Stimulated activated CD4-positive, alpha-beta T cell treated with anti-CD3 and anti-CD28 coated beads, Interleukin-4, amount 100 ng/mL, for 48 hours (primary cell): ENCODE data around the gene SNX30.

Experiments used
- DNase-seq, 2 donors: peaks; one replicate each; pipeline ENCODE4 v3.0.0-alpha.2; 2020; ENCODE audit warnings: low read depth in 2 of 2

The SNX30 gene

DNA sequence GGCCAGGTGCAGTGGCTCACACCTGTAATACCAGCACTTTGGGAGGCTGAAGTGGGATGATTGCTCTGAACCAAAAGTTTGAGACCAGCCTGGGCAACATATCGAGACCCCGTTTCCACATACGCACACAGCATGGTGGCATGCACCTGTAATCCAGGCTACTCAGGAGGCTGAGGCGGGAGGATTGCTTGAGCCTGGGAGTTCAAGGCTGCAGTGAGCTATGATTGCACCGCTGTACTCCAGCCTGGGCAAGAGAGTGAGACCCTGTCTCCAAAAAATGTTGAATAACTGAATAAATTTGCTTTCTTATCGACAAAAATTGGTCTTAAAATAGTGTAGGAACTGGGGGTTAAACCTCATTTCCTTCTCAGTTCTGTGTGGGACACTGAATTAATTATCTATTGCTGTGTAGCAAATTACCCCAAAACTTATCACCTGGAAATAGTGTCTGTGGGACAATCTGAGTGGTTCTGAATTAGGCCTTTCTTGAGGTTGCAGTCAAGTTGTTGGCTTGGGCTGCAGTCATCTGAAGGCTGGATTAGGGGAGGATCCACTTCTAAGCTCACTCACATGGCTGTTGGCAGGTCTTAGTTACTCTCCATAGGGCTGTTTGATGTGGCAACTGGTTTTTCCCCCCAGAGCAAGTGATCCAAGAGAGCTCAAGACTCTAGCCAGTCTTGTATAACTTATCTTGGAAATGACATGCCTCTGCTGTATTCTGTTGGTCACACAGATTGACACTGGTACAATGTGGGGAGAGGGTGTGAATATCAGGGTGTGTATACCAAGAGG is 2.0 kb downstream of the SNX30 start:
- DNase-seq = no peak

DNA sequence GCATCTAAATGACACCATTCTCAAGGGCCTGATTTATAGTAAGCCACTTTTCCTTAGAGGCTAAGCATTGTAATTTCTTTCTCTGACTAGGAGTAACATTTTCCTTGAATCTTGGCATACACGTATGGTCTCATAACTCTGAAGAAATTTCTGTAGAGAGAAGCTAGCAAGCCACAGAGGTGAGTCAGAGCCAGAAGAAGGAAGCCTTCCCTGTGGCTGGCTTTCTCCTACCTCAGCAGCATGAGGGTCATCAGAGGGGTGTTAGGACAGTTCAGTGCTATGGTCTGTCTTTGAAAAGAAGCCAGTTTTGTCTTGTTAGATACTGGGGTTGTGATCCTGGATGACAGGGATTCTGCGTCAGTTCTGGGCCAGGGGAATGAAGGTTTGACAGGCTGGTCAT is 3.2 kb downstream of the SNX30 start:
- DNase-seq = no peak

DNA sequence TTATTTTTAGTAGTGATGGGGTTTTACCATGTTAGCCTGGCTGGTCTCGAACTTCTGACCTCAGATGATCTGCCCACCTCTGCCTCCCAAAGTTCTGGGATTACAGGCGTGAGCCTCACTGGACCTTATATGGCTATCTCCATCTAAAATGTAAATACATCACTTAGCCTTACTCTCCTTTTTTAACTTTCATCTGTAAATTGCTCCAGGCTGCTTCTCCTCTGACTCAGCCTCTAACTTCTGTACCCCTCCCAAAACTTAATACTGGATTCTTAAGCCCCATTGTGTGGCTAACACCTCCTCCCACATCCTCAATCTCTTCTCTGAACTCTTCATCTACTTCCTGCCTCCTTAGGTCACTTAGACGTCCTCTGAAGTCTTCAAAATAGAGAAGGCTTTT is 4.0 kb downstream of the SNX30 start:
- no peak for DNase-seq

DNA sequence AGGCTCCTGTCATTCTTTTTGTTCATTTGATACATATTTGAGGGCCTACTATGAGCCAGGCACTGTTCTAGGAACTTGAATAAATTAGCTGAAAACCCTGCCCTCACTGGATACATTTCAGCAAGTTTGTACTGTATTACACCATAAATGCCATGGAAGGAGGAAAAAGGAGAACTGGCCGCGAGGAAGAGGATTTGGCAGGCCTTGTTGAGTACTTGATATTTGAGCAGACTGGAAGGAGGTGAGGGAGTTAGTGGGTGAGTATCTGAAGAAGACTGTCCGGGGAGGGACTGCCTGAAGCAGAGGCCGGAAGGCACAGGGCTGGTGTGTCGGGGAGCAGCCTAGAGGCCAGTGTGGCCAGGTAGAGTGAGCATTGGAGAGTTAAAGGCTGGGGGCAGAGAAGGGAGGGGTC is 4.5 kb downstream of the SNX30 start:
- no peak for DNase-seq

DNA sequence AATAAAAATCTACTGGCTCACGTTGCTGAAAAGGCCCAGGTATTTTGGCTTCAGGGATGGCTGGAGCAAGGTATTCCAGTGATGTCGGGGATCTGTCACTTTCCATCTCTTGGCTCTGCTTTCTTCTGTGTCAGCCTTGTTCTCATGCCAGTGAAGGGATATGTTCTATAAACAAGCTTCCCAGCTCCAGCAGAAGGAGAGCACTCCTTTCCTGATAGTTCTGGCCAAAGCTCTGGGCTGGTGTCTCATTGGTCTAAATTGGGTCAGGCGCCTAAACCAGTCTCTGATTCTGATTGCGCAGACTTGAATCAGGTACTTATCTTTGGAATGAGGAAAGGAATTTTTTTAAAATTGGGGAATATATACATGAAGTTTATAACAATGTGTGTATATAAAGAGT is 5.1 kb downstream of the SNX30 start:
- no peak for DNase-seq

DNA sequence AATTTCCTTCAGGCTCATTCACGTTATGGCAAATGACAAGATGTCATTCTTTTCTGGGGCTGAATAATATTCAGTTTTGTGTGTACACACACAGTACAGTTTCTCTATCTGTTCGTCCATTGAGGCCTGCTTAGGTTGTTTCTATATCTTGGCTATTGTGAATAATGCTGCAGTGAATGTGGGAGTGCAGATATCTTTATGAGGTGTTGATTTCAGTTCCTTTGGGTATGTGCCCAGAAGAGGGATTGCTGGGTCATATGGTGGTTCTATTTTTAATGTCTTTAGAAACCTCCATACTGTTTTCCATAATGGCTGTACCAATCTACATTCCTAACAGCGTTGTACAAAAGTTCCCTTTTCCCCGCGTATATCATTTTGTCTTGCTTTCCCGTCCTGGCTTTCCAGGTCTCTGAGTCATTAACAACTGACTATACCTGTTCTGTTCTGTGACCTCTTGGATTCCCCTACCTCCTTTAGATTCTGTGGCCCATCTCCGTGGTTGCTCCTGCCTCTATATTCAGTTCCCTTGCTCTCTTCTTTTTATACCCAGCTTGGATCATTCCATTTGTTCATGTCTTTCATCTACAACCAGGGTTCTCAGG is 6.8 kb downstream of the SNX30 start:
- DNase-seq = no peak

DNA sequence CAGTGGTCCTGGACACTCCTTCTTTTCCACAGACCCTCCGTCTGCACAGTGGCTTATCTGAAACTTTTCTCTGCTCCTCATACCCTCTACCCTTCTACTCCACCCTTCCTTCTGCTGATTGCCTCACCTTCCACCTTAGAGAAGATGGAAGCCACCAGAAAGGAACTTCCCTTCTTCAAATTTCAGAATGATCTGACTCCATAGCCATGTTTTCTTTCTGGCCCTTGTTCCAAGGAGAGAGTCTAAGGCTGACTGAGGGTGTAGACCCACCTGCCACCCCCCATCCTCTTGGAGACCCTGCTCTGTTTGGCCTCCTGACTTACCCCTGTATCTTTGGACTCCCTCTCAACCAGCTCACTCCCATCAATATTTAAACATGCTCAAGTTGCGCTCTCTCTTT is 7.4 kb downstream of the SNX30 start:
- no peak for DNase-seq

DNA sequence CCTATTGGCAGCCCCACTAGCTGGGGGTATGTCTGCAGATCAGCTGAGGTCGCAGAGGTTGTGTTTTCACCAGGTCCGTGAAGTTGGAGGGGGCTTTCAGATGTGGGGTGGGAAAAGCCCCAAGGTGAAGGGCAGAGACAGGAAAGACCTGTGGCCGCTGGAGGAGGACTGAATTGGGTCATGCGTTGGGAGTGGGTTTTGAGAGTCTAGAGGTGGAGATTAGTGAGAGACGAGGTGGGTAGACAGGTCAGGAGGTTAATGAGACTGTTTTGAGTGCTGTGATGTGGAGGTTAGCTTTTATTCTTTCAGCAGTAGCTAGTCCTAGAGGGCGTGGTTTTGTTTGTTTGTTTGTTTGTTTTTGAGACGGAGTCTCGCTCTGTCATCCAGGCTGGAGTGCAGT is 10.3 kb downstream of the SNX30 start:
- DNase-seq = no peak

DNA sequence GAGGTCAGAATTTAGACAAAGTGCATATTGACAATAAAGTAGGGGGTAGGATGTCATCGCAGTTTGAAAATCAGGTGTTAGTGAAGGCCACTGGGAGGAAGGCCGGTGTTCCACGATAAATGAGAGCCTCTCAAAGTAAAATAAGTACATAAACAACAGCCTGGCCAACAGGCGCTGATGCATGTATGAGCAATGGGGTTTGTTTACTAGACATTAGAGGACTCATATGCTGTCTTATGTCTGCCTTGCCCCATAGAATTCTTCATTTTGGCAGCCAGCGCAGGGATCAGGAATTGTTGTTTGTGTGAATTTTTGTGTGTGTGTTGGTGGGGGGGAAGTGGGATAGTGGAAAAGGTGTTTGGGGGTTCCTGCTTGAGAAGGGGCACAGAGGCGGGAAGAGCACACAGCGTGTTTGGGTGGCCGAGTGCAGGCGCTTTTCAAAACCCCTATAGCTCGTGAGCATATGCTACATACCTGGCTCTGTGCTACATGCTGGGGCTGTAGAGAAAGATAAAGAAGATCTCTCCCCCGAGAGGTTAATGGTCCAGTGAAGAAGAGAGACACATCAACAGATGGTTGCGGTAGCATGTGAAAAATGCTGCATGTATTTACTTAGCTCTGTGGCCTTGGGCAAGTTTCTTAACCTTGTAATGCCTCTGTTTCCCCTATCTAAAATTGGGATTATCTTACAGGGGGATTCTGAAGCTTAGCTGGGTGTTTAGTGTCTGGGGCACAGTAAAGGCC is 11.5 kb downstream of the SNX30 start:
- no peak for DNase-seq

DNA sequence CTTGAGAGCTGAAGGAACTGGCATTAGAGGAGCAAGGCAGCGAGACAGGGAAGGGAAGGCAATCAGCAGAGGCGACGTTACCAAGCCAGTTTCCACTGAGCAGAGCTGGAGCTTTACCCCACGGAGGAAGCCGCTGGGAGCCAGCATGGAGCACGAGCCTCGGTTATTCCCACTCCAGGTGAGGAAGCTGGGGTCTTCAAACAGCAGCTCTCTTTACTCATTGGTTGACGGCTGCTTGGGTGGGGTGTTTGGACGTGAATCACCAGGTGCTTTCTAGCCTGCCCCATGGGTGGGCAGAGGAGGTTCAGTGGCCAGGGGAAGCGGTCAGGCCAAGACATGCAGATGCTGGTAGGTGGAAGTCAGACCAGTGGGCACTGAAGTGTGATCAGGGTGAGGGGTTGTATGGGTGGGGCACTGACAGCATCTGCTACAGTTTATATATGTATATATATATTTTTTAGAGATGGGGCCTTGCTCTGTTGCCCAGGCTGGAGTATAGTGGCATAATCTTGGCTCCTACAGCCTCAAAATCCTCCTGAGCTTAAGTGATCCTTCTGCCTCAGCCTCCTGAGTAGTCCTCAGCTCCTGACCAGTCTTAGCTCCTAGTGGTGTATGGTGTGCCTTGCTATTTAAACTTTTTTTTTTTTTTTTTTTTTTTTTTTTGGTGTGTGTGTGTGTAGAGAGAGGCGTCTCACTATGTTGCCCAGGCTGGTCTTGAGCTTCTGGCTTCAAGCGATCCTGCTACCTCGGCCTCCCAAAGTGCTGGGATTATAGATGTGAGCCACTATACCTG is 12.4 kb downstream of the SNX30 start:
- no peak for DNase-seq

DNA sequence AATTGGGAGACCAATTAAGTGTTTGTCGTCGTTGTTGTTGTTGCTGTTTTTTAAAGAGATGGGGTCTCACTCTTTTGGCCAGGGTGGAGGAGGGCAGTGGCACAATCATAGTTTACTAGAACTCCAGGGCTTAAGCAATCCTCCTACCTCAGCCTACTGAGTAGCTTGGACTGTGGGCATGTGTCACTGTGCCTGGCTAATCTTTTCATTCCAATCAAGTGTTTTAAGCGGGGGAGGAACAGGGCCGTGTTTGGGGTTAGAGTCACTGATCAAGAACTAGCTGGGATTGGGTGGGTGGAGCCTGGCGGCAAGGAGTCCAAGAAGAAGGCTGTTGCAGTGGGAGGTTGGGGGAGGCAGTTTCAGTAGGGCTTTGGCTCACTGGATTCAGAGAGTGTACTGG is 13.8 kb downstream of the SNX30 start:
- DNase-seq = no peak

DNA sequence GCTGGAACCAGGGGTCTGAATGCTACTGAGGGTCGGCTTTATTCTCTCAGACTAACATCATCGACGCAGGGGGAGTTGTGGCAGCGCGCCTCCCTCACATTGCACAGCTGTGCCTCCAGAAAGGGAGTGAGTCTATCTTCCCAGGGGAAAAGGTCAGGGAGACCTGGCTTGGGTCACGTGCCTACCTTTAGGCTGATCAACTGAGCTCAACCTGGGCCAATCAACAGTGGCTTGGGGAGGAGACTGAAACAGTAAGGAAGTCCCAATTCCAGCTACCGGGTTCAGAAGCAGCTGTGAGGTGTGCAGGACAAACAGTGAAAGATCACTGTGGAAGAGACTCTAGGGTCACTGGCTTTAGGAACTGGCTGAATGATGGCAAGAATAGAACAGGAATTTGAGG is 14.3 kb downstream of the SNX30 start:
- DNase-seq = no peak

DNA sequence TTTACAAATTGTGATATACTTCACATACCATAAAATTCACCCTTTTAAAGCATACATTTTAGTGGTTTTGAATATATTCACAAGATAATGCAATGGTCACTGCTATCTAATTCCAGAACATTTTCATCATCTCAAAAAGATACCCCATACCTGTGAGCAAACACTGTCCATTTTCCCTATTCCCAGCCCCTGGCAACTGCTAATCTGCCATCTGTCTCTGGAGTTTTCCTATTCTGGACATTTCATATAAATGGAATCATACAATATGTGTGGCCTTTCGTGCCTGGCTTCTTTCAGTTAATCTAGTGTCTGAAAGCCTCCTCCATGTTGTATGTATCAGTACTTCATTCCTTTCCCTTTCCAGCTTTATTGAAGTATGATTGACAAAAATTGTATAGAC is 14.7 kb downstream of the SNX30 start:
- DNase-seq = no peak

DNA sequence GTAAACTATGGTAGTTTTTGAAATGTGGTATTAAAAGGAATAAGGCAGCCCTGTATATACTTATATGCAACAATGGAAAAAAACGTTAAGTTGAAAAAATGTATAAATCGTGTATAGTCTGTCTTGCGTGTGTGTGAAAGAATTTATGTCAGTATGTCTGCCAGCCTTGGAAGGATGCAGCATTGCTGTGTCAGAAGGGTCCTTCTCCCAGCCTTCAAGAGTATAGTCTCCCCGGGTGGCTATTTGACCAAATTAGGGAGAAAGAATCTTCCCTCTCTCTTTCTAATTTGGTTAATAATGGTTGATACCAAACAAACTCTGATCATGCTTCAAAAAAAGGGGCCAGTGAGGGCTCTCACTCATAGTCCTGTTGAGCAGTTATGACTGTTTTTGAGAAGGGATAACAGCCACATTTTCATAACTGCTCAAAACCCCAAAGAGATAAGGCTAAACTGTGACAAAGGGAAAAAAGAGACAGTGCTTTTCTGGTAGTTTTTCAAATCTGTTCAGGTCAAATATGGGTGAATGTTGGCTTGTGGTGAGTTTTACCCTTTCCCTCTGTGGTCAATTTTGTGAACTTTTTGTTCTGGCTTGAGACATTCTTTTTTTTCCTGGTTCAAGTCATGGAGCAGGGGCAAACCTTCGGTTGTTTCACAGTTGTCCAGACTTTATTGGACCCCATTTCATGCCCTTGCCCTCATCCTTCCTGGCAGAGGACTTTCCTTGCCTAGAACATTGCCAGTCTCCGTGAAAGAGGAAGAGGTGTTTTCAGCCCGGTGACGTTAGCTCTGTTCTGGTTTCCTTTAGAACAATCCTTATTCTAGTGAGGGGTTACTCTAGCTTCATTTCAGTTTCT is 21.0 kb downstream of the SNX30 start:
- no peak for DNase-seq

DNA sequence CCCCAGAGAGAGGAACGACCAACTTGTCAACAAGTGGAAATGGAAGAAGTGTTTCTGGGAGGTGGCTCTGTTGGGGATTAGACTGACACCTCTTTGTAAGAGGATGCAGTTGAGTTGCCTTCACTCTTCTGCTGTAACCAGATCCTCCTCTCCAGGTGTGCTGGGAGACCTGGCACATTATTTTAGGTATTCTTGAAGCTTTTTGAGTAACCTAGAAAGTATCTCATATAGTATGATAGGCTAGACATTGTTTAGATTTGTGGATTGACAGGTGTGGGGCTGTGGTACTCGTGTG is 21.6 kb downstream of the SNX30 start:
- no peak for DNase-seq

DNA sequence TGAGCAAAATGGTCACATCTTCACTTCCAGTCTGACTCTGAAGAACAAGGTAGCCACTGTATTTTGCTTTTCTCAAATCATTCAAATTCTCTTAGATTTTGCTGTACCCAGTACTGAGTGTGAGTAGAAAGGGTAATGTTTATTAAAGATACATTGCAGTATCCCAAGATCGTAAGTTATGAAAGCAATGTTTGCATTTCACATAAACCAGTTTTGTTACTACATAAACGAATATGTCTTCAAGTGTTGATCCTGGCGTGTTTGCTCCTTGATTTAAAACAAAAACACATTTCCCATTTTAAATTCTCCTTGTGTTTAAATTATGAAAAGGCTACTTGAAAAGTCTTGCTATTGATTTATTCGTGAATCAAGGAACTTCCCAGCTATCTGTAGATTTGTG is 22.0 kb downstream of the SNX30 start:
- DNase-seq = no peak

DNA sequence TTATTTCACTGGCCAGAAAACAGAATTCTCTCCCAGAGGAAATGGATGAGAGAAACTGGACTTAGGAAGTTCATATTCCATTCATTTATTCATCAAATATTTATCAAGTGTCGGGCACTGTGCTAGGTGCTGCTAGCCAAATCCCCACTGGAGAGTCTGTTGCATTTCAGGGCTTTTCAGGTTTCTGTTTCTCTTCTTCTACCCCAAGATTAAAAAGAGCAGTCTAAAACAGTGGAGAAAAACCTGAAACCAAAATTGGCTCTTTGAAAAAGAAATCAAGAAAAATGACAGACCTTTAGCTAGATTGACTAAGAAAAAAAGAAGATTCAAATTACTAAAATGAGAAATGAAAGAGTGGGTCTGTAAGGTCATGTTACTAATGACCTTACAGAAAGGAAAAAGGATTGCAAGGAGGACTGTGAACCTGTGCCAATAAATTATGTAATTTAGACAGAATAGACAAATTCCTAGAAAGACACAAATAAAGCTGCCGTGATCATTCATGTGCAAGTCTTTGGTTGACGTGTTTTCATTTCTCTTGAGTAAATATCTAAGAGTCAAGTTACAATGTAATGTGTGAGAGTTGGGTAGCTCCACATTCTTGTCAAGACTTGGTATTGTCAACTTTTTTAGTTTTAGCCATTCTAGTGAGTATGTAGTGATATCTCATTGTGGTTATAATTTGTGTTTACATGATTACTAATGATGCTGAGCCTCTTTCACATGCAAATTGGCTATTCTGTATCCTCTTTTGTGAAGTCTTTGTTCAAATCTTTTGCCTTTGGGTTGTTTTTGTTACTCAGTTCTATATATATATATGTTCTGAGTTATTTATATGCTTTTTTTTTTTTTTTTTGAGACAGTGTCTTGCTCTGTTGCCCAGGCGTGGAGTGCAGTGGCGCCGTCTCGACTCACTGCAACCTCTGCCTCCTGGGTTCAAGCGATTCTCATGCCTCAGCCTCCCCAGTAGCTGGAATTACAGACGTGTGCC is 23.7 kb downstream of the SNX30 start:
- no peak for DNase-seq

DNA sequence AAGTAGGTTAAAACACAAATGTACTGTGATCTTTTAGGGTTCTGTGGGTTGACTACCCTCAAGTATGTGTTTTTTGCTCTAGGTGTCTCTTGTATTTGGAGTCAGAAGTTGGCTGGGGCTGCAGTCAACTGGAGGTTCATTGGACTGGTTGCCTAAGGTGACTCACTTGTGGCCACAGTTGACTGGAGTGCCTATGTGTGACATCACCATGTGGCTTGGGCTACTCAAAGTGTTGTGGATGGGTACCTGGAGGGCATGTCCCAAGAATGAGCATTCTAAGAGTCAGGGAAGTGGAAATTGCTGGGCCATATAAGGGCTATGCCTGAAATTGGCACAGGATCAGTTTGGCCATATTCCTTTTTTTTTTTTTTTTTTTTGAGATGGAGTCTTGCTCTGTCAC is 27.4 kb downstream of the SNX30 start:
- no peak for DNase-seq

DNA sequence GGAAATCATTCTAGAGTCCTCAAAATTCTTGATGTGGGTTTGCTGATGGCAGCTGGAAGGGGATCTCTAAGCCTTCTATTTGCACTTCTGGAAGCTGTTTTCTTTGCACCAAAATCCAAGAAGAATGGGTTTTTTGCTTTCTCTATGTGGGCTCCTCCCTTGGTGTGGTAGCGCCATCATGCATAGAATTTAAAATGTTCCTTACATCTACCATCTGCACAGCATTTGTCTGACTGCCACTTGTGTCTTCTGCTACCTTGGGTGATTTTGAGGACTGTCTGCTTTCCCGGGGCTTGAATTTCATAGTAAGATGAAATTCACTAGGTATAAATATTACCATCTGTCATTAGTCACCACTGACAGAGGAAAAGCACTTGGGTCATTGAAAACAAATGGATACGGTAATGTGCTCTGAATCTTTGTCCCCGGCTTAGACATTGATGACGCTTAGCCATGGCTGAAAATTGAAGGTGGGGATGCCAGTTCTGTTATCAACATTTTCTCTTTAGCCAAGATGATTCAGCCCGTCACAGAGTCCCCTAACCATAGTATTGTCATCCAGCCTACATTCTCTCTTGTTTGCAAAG is 30.0 kb downstream of the SNX30 start:
- no peak for DNase-seq

DNA sequence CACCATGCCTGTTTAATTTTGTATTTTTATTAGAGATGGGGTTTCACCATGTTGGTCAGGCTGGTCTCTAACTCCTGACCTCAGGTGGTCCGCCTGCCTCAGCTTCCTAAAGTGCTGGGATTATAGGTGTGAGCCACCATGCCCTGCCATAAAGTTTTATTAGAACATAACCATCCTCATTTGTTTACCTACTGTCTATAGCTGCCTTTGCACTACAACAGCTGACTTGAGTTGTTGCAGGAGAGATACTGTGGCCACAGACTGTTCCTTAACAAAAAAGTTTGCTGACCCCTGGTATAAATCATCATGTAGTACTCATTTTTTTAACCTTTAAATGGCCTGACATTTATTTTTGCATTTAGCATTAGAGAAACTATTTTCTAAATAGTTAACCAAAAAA is 31.7 kb downstream of the SNX30 start:
- DNase-seq = no peak
